Measurements from ENCODE around the gene SLF2.

- TF ChIP-seq EZH2 (IDR thresholded peaks at IDR 0.05; ENCODE audit: insufficient read depth, low read length) (no peak), CTCF (IDR thresholded peaks at IDR 0.05; ENCODE audit: insufficient read depth, low read depth, low read length) (no peak)
Observed at GRCh38 chr10:100866575-100867098, 46.1 kb upstream of the SLF2 start.
